Suppressor macrophage treated with lipopolysaccharide for 1 hour (primary cell): ENCODE results near the gene CHCHD6.
A peak's percentile ranks its signal among the peaks of the same experiment; 100 is the strongest.

Source experiments
- DNase-seq, 3 donors: peaks; one replicate each; pipeline ENCODE4 v3.0.0-alpha.2; 2020 to 2022

Gene CHCHD6

GRCh38 chr3:126703512-126704493, at the start of gene CHCHD6:
CHCHD6 (plus strand) TSS chr3:126704240; CDS start chr3:126704313, 73 bp downstream.
- DNase-seq, result peak; percentile 96 to 98 (median 98)

GRCh38 chr3:126654571-126655383, 49.3 kb upstream of the CHCHD6 start, which contains the start of gene TXNRD3:
TXNRD3 (minus strand) TSS chr3:126655124.
- DNase-seq, result peak; percentile 70 to 92 (median 81)

GRCh38 chr3:126655887-126656286, 48.2 kb upstream of the CHCHD6 start:
- no peak for DNase-seq

- DNase-seq, result peak in 1 of 3 donors; percentile 9
Observed at GRCh38 chr3:126656371-126657134, 47.5 kb upstream of the CHCHD6 start.

GRCh38 chr3:126657901-126658300, 46.1 kb upstream of the CHCHD6 start:
- DNase-seq, result no peak

GRCh38 chr3:126658584-126658983, 45.5 kb upstream of the CHCHD6 start:
- DNase-seq, result no peak

- no peak for DNase-seq
Observed at GRCh38 chr3:126659915-126660886, 43.8 kb upstream of the CHCHD6 start.

GRCh38 chr3:126661532-126662364, 42.3 kb upstream of the CHCHD6 start:
- DNase-seq, result peak; percentile 35 to 60 (median 44)

- no peak for DNase-seq
Observed at GRCh38 chr3:126663257-126663656, 40.8 kb upstream of the CHCHD6 start.

- DNase-seq, result no peak
Observed at GRCh38 chr3:126663750-126664149, 40.3 kb upstream of the CHCHD6 start.

GRCh38 chr3:126664591-126665214, 39.3 kb upstream of the CHCHD6 start:
- DNase-seq, result no peak

- DNase-seq, result no peak
Observed at GRCh38 chr3:126665221-126665936, 38.7 kb upstream of the CHCHD6 start.

- DNase-seq, result no peak
Observed at GRCh38 chr3:126665959-126666657, 37.9 kb upstream of the CHCHD6 start.

- DNase-seq, result no peak
Observed at GRCh38 chr3:126666658-126667528, 37.1 kb upstream of the CHCHD6 start.

- no peak for DNase-seq
Observed at GRCh38 chr3:126667631-126668449, 36.2 kb upstream of the CHCHD6 start.
